Measurements from ENCODE around the gene BCL2L1. TPM values are rescaled to one million over a fixed set of nuclear protein-coding genes. Genes with fewer than 3 reads are reported as not detected.
A peak's percentile ranks its signal among the peaks of the same experiment; 100 is the strongest.

BCL2L1 gene
- total and polyA plus RNA-seq, 2 experiments from 2014 or later: 42.4 to 110 TPM

DNA sequence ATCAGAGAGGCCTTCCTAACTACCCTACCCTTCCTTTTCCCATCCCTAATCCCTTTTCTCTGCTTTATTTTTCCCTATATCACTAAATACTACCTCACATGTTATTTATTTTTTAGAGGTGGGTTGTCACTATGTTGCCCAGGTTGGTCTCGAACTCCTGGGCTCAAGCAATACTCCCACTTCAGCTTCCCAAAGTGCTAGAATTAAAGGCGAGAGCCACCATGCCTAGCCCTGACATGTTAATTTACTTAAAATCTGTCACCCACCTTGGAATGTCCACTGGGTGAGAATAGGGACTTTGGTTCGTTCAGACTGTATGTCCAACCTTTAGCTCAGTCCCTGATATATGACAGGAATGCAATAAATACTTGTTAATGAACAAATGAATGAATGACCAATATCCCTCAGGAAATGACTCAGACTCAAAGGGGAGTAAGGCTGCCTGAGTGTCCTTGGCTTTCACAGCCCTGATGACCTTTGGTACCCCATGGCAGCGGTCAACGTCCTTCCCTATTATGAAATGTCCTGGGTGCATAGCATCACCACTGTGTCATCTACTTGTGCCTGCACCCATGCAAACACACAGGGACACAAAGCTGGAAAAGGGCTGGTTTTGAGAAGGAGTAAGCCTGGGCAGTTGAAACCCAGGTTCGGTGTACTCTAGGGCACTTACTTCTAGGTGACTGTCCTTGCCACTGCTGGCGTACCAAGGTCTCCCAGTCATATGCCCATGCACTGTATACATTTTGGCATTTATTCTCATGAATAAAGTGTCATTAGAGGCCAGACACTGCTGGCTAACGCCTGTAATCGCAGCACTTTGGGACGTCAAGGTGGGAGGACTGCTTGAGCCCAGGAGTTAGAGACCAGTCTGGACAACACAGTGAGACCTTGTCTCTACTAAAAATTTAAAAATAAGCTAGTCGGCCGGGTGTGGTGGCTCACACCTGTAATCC lies 26.5 kb downstream of the BCL2L1 start:
- H3K4me3 Mint-ChIP-seq: no peak overlapping the region
- H3K36me3 Mint-ChIP-seq (ENCODE audit: low read depth): peaks cover 11% of the 10 kb centered on the region; the same call in 2 of the 3 replicates
- H3K4me2 ChIP-seq: no peak overlapping the region
- no peak overlapping the region for H2AFZ ChIP-seq
- no peaks in the 10 kb centered on the region for H3K36me3 ChIP-seq (ENCODE audit: insufficient read depth)
- DNase-seq (ENCODE audit: low spot score): no peak
- H3F3A ChIP-seq (replicated peaks; ENCODE audit: low read depth): peaks cover 10% of the 10 kb centered on the region
- no peaks in the 10 kb centered on the region for H3K27me3 ChIP-seq (ENCODE audit: insufficient read depth)
- H3K27me3 Mint-ChIP-seq (ENCODE audit: insufficient read depth, low read depth, poor library complexity): peaks cover 10% of the 10 kb centered on the region
- no peaks in the 10 kb centered on the region; the same call in 2 of the 3 replicates for H3K9me3 Mint-ChIP-seq
- no peak overlapping the region for H3K27ac Mint-ChIP-seq
- H3K4me3 ChIP-seq: no peak overlapping the region
- peaks cover 16% of the 10 kb centered on the region for H4K20me1 ChIP-seq (replicated peaks; ENCODE audit: insufficient read depth)
- TF ChIP-seq CREB1 (CRISPR knock-in tag; IDR thresholded peaks at IDR 0.05; ENCODE audit: low read depth): no peak
- TF ChIP-seq, protein P1, sequence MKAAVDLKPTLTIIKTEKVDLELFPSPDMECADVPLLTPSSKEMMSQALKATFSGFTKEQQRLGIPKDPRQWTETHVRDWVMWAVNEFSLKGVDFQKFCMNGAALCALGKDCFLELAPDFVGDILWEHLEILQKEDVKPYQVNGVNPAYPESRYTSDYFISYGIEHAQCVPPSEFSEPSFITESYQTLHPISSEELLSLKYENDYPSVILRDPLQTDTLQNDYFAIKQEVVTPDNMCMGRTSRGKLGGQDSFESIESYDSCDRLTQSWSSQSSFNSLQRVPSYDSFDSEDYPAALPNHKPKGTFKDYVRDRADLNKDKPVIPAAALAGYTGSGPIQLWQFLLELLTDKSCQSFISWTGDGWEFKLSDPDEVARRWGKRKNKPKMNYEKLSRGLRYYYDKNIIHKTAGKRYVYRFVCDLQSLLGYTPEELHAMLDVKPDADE (IDR thresholded peaks at IDR 0.05): no peak
- TF ChIP-seq EZH2phosphoT487 (IDR thresholded peaks at IDR 0.05; ENCODE audit: unreplicated experiment): no peak
- TF ChIP-seq, protein P2, sequence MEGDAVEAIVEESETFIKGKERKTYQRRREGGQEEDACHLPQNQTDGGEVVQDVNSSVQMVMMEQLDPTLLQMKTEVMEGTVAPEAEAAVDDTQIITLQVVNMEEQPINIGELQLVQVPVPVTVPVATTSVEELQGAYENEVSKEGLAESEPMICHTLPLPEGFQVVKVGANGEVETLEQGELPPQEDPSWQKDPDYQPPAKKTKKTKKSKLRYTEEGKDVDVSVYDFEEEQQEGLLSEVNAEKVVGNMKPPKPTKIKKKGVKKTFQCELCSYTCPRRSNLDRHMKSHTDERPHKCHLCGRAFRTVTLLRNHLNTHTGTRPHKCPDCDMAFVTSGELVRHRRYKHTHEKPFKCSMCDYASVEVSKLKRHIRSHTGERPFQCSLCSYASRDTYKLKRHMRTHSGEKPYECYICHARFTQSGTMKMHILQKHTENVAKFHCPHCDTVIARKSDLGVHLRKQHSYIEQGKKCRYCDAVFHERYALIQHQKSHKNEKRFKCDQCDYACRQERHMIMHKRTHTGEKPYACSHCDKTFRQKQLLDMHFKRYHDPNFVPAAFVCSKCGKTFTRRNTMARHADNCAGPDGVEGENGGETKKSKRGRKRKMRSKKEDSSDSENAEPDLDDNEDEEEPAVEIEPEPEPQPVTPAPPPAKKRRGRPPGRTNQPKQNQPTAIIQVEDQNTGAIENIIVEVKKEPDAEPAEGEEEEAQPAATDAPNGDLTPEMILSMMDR (conservative IDR thresholded peaks at IDR 0.05; ENCODE audit: low read depth in 2 of 2): no peak
- TF ChIP-seq EZH2 (IDR thresholded peaks at IDR 0.05; ENCODE audit: low read depth, unreplicated experiment): no peak
- TF ChIP-seq, protein P3, sequence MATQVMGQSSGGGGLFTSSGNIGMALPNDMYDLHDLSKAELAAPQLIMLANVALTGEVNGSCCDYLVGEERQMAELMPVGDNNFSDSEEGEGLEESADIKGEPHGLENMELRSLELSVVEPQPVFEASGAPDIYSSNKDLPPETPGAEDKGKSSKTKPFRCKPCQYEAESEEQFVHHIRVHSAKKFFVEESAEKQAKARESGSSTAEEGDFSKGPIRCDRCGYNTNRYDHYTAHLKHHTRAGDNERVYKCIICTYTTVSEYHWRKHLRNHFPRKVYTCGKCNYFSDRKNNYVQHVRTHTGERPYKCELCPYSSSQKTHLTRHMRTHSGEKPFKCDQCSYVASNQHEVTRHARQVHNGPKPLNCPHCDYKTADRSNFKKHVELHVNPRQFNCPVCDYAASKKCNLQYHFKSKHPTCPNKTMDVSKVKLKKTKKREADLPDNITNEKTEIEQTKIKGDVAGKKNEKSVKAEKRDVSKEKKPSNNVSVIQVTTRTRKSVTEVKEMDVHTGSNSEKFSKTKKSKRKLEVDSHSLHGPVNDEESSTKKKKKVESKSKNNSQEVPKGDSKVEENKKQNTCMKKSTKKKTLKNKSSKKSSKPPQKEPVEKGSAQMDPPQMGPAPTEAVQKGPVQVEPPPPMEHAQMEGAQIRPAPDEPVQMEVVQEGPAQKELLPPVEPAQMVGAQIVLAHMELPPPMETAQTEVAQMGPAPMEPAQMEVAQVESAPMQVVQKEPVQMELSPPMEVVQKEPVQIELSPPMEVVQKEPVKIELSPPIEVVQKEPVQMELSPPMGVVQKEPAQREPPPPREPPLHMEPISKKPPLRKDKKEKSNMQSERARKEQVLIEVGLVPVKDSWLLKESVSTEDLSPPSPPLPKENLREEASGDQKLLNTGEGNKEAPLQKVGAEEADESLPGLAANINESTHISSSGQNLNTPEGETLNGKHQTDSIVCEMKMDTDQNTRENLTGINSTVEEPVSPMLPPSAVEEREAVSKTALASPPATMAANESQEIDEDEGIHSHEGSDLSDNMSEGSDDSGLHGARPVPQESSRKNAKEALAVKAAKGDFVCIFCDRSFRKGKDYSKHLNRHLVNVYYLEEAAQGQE (IDR thresholded peaks at IDR 0.05; ENCODE audit: unreplicated experiment): no peak
- no peak for TF ChIP-seq POLR2AphosphoS5 (IDR thresholded peaks at IDR 0.05; ENCODE audit: low read depth)
- TF ChIP-seq, protein P4, sequence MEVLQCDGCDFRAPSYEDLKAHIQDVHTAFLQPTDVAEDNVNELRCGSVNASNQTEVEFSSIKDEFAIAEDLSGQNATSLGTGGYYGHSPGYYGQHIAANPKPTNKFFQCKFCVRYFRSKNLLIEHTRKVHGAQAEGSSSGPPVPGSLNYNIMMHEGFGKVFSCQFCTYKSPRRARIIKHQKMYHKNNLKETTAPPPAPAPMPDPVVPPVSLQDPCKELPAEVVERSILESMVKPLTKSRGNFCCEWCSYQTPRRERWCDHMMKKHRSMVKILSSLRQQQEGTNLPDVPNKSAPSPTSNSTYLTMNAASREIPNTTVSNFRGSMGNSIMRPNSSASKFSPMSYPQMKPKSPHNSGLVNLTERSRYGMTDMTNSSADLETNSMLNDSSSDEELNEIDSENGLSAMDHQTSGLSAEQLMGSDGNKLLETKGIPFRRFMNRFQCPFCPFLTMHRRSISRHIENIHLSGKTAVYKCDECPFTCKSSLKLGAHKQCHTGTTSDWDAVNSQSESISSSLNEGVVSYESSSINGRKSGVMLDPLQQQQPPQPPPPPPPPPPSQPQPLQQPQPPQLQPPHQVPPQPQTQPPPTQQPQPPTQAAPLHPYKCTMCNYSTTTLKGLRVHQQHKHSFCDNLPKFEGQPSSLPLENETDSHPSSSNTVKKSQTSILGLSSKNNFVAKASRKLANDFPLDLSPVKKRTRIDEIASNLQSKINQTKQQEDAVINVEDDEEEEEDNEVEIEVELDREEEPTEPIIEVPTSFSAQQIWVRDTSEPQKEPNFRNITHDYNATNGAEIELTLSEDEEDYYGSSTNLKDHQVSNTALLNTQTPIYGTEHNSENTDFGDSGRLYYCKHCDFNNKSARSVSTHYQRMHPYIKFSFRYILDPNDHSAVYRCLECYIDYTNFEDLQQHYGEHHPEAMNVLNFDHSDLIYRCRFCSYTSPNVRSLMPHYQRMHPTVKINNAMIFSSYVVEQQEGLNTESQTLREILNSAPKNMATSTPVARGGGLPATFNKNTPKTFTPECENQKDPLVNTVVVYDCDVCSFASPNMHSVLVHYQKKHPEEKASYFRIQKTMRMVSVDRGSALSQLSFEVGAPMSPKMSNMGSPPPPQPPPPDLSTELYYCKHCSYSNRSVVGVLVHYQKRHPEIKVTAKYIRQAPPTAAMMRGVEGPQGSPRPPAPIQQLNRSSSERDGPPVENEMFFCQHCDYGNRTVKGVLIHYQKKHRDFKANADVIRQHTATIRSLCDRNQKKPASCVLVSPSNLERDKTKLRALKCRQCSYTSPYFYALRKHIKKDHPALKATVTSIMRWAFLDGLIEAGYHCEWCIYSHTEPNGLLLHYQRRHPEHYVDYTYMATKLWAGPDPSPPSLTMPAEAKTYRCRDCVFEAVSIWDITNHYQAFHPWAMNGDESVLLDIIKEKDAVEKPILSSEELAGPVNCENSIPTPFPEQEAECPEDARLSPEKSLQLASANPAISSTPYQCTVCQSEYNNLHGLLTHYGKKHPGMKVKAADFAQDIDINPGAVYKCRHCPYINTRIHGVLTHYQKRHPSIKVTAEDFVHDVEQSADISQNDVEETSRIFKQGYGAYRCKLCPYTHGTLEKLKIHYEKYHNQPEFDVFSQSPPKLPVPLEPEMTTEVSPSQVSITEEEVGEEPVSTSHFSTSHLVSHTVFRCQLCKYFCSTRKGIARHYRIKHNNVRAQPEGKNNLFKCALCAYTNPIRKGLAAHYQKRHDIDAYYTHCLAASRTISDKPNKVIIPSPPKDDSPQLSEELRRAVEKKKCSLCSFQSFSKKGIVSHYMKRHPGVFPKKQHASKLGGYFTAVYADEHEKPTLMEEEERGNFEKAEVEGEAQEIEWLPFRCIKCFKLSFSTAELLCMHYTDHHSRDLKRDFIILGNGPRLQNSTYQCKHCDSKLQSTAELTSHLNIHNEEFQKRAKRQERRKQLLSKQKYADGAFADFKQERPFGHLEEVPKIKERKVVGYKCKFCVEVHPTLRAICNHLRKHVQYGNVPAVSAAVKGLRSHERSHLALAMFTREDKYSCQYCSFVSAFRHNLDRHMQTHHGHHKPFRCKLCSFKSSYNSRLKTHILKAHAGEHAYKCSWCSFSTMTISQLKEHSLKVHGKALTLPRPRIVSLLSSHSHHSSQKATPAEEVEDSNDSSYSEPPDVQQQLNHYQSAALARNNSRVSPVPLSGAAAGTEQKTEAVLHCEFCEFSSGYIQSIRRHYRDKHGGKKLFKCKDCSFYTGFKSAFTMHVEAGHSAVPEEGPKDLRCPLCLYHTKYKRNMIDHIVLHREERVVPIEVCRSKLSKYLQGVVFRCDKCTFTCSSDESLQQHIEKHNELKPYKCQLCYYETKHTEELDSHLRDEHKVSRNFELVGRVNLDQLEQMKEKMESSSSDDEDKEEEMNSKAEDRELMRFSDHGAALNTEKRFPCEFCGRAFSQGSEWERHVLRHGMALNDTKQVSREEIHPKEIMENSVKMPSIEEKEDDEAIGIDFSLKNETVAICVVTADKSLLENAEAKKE (CRISPR knock-in tag; IDR thresholded peaks at IDR 0.05): no peak
- no peak for TF ChIP-seq STAT1 (IDR thresholded peaks at IDR 0.05; ENCODE audit: unreplicated experiment)
- no peak for TF ChIP-seq ZNF114 (CRISPR knock-in tag; IDR thresholded peaks at IDR 0.05)
- no peak for TF ChIP-seq ZNF331 (CRISPR knock-in tag; IDR thresholded peaks at IDR 0.05; ENCODE audit: low read depth)
- H3K4me1 ChIP-seq (ENCODE audit: insufficient read depth): peaks cover 42% of the 10 kb centered on the region
- H3K9me2 ChIP-seq (ENCODE audit: insufficient read depth): 0 out of 2 replicates have a peak, but pooled peaks cover 2% of the 10 kb centered on the region
- peak overlapping the region; percentile 75; the same call in 1 of the 2 replicates for H3K27ac ChIP-seq (ENCODE audit: low read depth)
- ATAC-seq: no peak
- H3K4me1 Mint-ChIP-seq: peaks cover 46% of the 10 kb centered on the region
- H3K79me2 ChIP-seq (replicated peaks; ENCODE audit: insufficient read depth): peaks cover 97% of the 10 kb centered on the region

Measured in GM23338 (cell line).